ENCODE results near the gene SGCD. TPM values are rescaled to one million over a fixed set of nuclear protein-coding genes. Genes with fewer than 3 reads are reported as not detected.

Gene SGCD
- total and polyA plus RNA-seq, 9 of the 15 experiments (the other 6 are each of a cell fraction or from before 2014, with no cell fraction given) = not detected

GRCh38 chr5:156532921-156533320 lies 206.0 kb downstream of the SGCD start (continued):
- TF ChIP-seq ID3 (CRISPR knock-in tag; IDR thresholded peaks at IDR 0.05) (no peak), ID3 (tag; IDR thresholded peaks at IDR 0.05) (no peak), STAG1 (CRISPR knock-in tag; IDR thresholded peaks at IDR 0.05; ENCODE audit: borderline replicate concordance) (no peak), SRSF9 (IDR thresholded peaks at IDR 0.05; ENCODE audit: borderline replicate concordance, low read depth, low read length) (no peak), TAL1 (IDR thresholded peaks at IDR 0.05) (no peak)
- TF ChIP-seq, protein P1, sequence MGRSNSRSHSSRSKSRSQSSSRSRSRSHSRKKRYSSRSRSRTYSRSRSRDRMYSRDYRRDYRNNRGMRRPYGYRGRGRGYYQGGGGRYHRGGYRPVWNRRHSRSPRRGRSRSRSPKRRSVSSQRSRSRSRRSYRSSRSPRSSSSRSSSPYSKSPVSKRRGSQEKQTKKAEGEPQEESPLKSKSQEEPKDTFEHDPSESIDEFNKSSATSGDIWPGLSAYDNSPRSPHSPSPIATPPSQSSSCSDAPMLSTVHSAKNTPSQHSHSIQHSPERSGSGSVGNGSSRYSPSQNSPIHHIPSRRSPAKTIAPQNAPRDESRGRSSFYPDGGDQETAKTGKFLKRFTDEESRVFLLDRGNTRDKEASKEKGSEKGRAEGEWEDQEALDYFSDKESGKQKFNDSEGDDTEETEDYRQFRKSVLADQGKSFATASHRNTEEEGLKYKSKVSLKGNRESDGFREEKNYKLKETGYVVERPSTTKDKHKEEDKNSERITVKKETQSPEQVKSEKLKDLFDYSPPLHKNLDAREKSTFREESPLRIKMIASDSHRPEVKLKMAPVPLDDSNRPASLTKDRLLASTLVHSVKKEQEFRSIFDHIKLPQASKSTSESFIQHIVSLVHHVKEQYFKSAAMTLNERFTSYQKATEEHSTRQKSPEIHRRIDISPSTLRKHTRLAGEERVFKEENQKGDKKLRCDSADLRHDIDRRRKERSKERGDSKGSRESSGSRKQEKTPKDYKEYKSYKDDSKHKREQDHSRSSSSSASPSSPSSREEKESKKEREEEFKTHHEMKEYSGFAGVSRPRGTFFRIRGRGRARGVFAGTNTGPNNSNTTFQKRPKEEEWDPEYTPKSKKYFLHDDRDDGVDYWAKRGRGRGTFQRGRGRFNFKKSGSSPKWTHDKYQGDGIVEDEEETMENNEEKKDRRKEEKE (IDR thresholded peaks at IDR 0.05; ENCODE audit: borderline replicate concordance in 1 of 2, control insufficient read depth in 1 of 2, low read depth in 2 of 2, low read length in 1 of 2) = no peak

DNA sequence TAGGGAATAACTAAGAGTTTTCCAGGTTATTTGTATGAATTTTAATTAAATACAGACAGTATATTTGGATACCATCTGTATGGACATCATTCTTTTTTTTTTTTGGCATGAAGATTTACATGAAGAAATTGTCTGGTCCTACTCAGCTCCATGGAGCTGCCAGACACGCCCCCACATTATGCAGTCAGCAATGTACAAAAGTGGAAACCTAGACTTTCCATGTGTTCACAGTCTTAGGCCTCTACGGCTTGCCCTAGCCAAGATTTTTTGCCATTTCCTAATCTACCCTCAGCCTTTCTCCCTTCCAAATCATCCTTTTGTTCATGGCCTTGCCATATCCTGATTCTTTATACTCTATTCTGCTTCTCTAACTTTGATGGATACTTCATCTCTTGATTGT lies 207.1 kb downstream of the SGCD start:
- H3K4me1 ChIP-seq (replicated peaks in 1 of 2; ENCODE audit: control insufficient read depth in 2 of 2, insufficient read depth in 2 of 2, low read length in 2 of 2) = no peaks in the 10 kb centered on the region
- H3K9ac ChIP-seq (ENCODE audit: insufficient read depth in 1 of 2, low read depth in 2 of 2, low read length in 2 of 2) = no peak overlapping the region
- no peak overlapping the region for H3K4me3 ChIP-seq
- H2AFZ ChIP-seq (ENCODE audit: low read depth, low read length) = no peak overlapping the region
- 0% methylated on average over 2 of the region's 2 CpGs for WGBS (ENCODE audit: insufficient coverage, low coverage, missing lambda C conversion rate)
- TF ChIP-seq MCM5 (IDR thresholded peaks at IDR 0.05; ENCODE audit: low read depth) (no peak), MCM3 (IDR thresholded peaks at IDR 0.05) (no peak)
- no peak overlapping the region for H3K27ac ChIP-seq (ENCODE audit: extremely low read depth, low read depth, low read length)
- H4K20me1 ChIP-seq (replicated peaks; ENCODE audit: control insufficient read depth, insufficient read depth, low read length) = no peaks in the 10 kb centered on the region
- ChIA-PET CTCF (ENCODE audit: low intra/inter-chr PET ratio) (no interaction called here), POLR2A (no interaction called here)
- ATAC-seq (no peak), FAIRE-seq (no peak), DNase-seq (ENCODE audit: extremely low read depth in 1 of 4, low spot score in 3 of 4) (no peak)
- BruUV-seq (replicated peaks) = no TSS peak
- H3K9me3 ChIP-seq (replicated peaks; ENCODE audit: control insufficient read depth, insufficient read depth, low read depth, low read length) = no peaks in the 10 kb centered on the region
- intact Hi-C loops (cut with micrococcal nuclease) = no loop called here
- H3K36me3 ChIP-seq (ENCODE audit: control insufficient read depth, insufficient read depth, low read length) = no peaks in the 10 kb centered on the region
- no peaks in the 10 kb centered on the region for H3K27me3 ChIP-seq (ENCODE audit: control insufficient read depth in 2 of 2, insufficient read depth in 2 of 2, low read length in 2 of 2)
- in situ Hi-C loops (cut with MboI) = no loop called here
- H3K4me2 ChIP-seq (ENCODE audit: insufficient read depth, low read length) = no peak overlapping the region
- no peaks in the 10 kb centered on the region for H3K79me2 ChIP-seq (ENCODE audit: control insufficient read depth, insufficient read depth, low read length)
- no peaks in the 10 kb centered on the region for H3K9me1 ChIP-seq (ENCODE audit: control insufficient read depth, insufficient read depth, low read length)
